Measurements from ENCODE around the gene CENPT. TPM values are rescaled to one million over a fixed set of nuclear protein-coding genes. Genes with fewer than 3 reads are reported as not detected.

The CENPT gene
- total RNA-seq, 1 experiment from 2014 or later: 60.9 TPM

GRCh38 chr16:67781565-67781921 is 66.0 kb downstream of the CENPT start:
- H3K27me3 ChIP-seq (ENCODE audit: insufficient read depth, low read length): no peaks in the 10 kb centered on the region
- no peak overlapping the region for H3K9ac ChIP-seq (ENCODE audit: extremely low read depth, insufficient read length, low read length)
- H3T11ph ChIP-seq (ENCODE audit: low read length): no peak overlapping the region
- no peaks in the 10 kb centered on the region for H3K23me2 ChIP-seq (ENCODE audit: insufficient read length, low read depth, low read length, poor library complexity, severe bottlenecking)
- no peaks in the 10 kb centered on the region for H3K9me3 ChIP-seq (ENCODE audit: control insufficient read depth, low read depth, low read length)
- H3K4ac ChIP-seq (ENCODE audit: low read depth, low read length): no peak overlapping the region
- Mint-ChIP-seq H3K4me1 (peaks cover 0 to 3% of the 10 kb centered on the region in 2 experiments; a peak in 1 of 4 replicates), H3K36me3 (ENCODE audit: insufficient read depth in 1 of 3, low read depth in 3 of 3) (no peaks in the 10 kb centered on the region; a peak in 1 of 7 replicates), H3K9me3 (no peaks in the 10 kb centered on the region), H3K27me3 (ENCODE audit: low read depth) (no peaks in the 10 kb centered on the region; the same call in 1 of the 2 replicates), H3K4me3 (no peak overlapping the region), H3K27ac (peak overlapping the region in 1 of 3 experiments; percentile 32; a peak in 1 of 7 replicates)
- H2BK20ac ChIP-seq (ENCODE audit: low read depth, low read length, poor library complexity, severe bottlenecking): no peak overlapping the region
- H2BK5ac ChIP-seq (ENCODE audit: insufficient read length, low read length): no peak overlapping the region
- no peak overlapping the region for H2BK12ac ChIP-seq (ENCODE audit: insufficient read length, low read depth, low read length)
- no peak overlapping the region for H2BK120ac ChIP-seq (ENCODE audit: low read depth, low read length, poor library complexity, severe bottlenecking)
- H4K20me1 ChIP-seq (ENCODE audit: control insufficient read depth, insufficient read depth, insufficient read length): no peaks in the 10 kb centered on the region
- no peaks in the 10 kb centered on the region; the same call in 1 of the 2 replicates for H3K79me2 ChIP-seq (ENCODE audit: insufficient read depth, low read length)
- H2AFZ ChIP-seq (ENCODE audit: low read length): no peak overlapping the region
- no peak overlapping the region for H4K8ac ChIP-seq (replicated peaks; ENCODE audit: insufficient read length, low read depth, low read length)
- no peak overlapping the region for H2AK5ac ChIP-seq (ENCODE audit: insufficient read length, low read length)
- H3K4me2 ChIP-seq (ENCODE audit: insufficient read depth, insufficient read length, low read length): no peak overlapping the region
- no peak overlapping the region for H3K18ac ChIP-seq (ENCODE audit: insufficient read length, low read depth, low read length)
- DNase-seq: no peak
- no peak overlapping the region for H3K23ac ChIP-seq (ENCODE audit: insufficient read length, low read depth, low read length)
- no peaks in the 10 kb centered on the region for H3K4me1 ChIP-seq (ENCODE audit: insufficient read depth, low read length)
- H3K14ac ChIP-seq (ENCODE audit: insufficient read depth, low read length): no peak overlapping the region
- TF ChIP-seq CTCF (conservative IDR thresholded peaks at IDR 0.05): no peak
- no peak overlapping the region for H4K5ac ChIP-seq (ENCODE audit: insufficient read length, low read depth, low read length)
- H3K56ac ChIP-seq (ENCODE audit: insufficient read length, low read depth, low read length): no peak overlapping the region
- H3K79me1 ChIP-seq (ENCODE audit: insufficient read depth, low read depth, low read length, poor library complexity, severe bottlenecking): no peaks in the 10 kb centered on the region
- H3K27ac ChIP-seq (ENCODE audit: insufficient read length, low read depth, low read length): no peak overlapping the region
- H4K91ac ChIP-seq (ENCODE audit: insufficient read length, low read depth, low read length): no peak overlapping the region
- no CpG with 5 or more reads among the region's 5 CpGs for WGBS (ENCODE audit: extremely low coverage, insufficient read length, low lambda C conversion rate)
- H2BK15ac ChIP-seq (ENCODE audit: low read depth, low read length): no peak overlapping the region
